HepG2 (cell line): Measurements from ENCODE around the gene NEDD4L. TPM values are rescaled to one million over a fixed set of nuclear protein-coding genes. Genes with fewer than 3 reads are reported as not detected.

Experiments used
- AHDC1 ChIP-seq: sonication (generic); formaldehyde crosslinking; IDR thresholded peaks from 2 replicates; pipeline ENCODE4 v1.5.1; 2020; ENCODE audit warnings: mild to moderate bottlenecking, missing genetic modification reagents, borderline replicate concordance
- CTCF ChIP-seq: sonication (generic); formaldehyde crosslinking; IDR thresholded peaks from 2 replicates; pipeline ENCODE4 v1.5.0; 2020; ENCODE audit warnings: mild to moderate bottlenecking, missing genetic modification reagents, moderate library complexity
- GRHL1 ChIP-seq: sonication (generic); formaldehyde crosslinking; conservative IDR thresholded peaks from 2 replicates; pipeline ENCODE4 v1.8.0; 2022; ENCODE audit warnings: missing genetic modification reagents
- MYNN ChIP-seq: sonication (generic); formaldehyde crosslinking; IDR thresholded peaks from 2 replicates; pipeline ENCODE4 v1.4.0; 2020; ENCODE audit warnings: mild to moderate bottlenecking, low read depth, missing genetic modification reagents
- ZBTB1 ChIP-seq: sonication (generic); formaldehyde crosslinking; IDR thresholded peaks from 2 replicates; pipeline ENCODE4 v1.4.0; 2020; ENCODE audit warnings: missing genetic modification reagents, borderline replicate concordance
- ZBTB49 ChIP-seq: sonication (generic); formaldehyde crosslinking; IDR thresholded peaks from 2 replicates; pipeline ENCODE4 v1.4.0; 2020; ENCODE audit warnings: missing genetic modification reagents, borderline replicate concordance
- ZFP36L2 ChIP-seq: sonication (generic); formaldehyde crosslinking; IDR thresholded peaks from 2 replicates; pipeline ENCODE4 v1.4.0; 2020; ENCODE audit warnings: missing genetic modification reagents
- ZFX ChIP-seq: sonication (generic); formaldehyde crosslinking; IDR thresholded peaks from 2 replicates; pipeline ENCODE4 v1.4.0; 2020; ENCODE audit warnings: mild to moderate bottlenecking, low read depth, missing genetic modification reagents, moderate library complexity
- ZNF282 ChIP-seq: fragments of 450-650 bp; IDR thresholded peaks from 2 replicates; pipeline ENCODE4 v1.6.1; 2018; ENCODE audit not compliant: partially characterized antibody
- ZNF567 ChIP-seq: sonication (generic); formaldehyde crosslinking; IDR thresholded peaks from 2 replicates; pipeline ENCODE4 v1.8.1; 2023; ENCODE audit warnings: mild to moderate bottlenecking, missing genetic modification reagents, borderline replicate concordance
- ZNF790 ChIP-seq: sonication (generic); formaldehyde crosslinking; IDR thresholded peaks from 2 replicates; pipeline ENCODE4 v1.8.0; 2022; ENCODE audit warnings: missing genetic modification reagents, mild to moderate bottlenecking, borderline replicate concordance
- ZSCAN12 ChIP-seq: sonication (generic); formaldehyde crosslinking; IDR thresholded peaks from 2 replicates; pipeline ENCODE4 v1.9.0; 2021; ENCODE audit warnings: mild to moderate bottlenecking, missing genetic modification reagents
- ZSCAN9 ChIP-seq: IDR thresholded peaks from 2 replicates; pipeline ENCODE4 v1.6.1; 2016; ENCODE audit warnings: borderline replicate concordance
- polyA plus RNA-seq, 8 experiments: library from polyadenylated mRNA; depleted of rRNA in 3 of 8; stranded (reverse) in 7 of 8; unstranded in 1 of 8; fragments of >200 nt; fragmentation: Illumina TruSeq in 4 of 8; extraction: Trizol in 4 of 8; gene quantifications; 2 replicates each; pipeline versions ENCODE4 v1.2.1 to v1.2.3, GENCODE V29; 2011 to 2016; ENCODE audit warnings: low read depth in 4 of 8, missing spikeins in 1 of 8, mixed read lengths in 1 of 8; ENCODE audit not compliant: insufficient read depth in 1 of 8
- total RNA-seq, 5 experiments: library from RNA; depleted of rRNA; stranded (reverse); fragments of >200 nt; fragmentation: Illumina TruSeq; extraction: Trizol; gene quantifications; 2 replicates each; pipeline ENCODE4 v1.2.3, GENCODE V29; 2016; ENCODE audit warnings: low read depth in 1 of 5

NEDD4L gene
- total and polyA plus RNA-seq, 2 of the 13 experiments (the other 11 are each of a cell fraction or from before 2014, with no cell fraction given) = 168 to 390 TPM

GRCh38 chr18:58045242-58046092 lies 1.4 kb downstream of the NEDD4L start (continued):
- TF ChIP-seq ZBTB1 (CRISPR knock-in tag) (no peak), AHDC1 (CRISPR knock-in tag) (no peak), ZNF567 (no peak), ZSCAN9 (0 out of 2 replicates have a peak, but pooled peaks have one; percentile 23), ZSCAN12 (CRISPR knock-in tag) (no peak), GRHL1 (no peak), ZBTB49 (CRISPR knock-in tag) (no peak), ZFX (CRISPR knock-in tag) (peak; percentile 7; the same call in 1 of the 2 replicates), CTCF (0 out of 2 replicates have a peak, but pooled peaks have one; percentile 11), ZFP36L2 (CRISPR knock-in tag) (no peak), ZNF282 (no peak), MYNN (no peak), ZNF790 (CRISPR knock-in tag) (no peak)
